Suprapubic skin (tissue), 4 donors: ENCODE results near the gene USP36.

Source experiments
- CTCF ChIP-seq, 2 donors: fragments of 200-600 bp in 1 of 2; fragments of 450-650 bp in 1 of 2; sonication (generic) in 1 of 2; IDR thresholded peaks; one replicate each; pipeline ENCODE4 v1.5.1; 2016 to 2019; ENCODE audit warnings: antibody characterized with exemption in 2 of 2, mild to moderate bottlenecking in 1 of 2, moderate library complexity in 1 of 2
- EP300 ChIP-seq: sonication (generic); formaldehyde crosslinking; IDR thresholded peaks from one replicate; pipeline ENCODE4 v1.6.1; 2017; ENCODE audit warnings: antibody characterized with exemption
- POLR2A ChIP-seq, 2 donors: fragments of 450-650 bp; IDR thresholded peaks; one replicate each; pipeline ENCODE4 v1.6.1; 2017; ENCODE audit warnings: antibody characterized with exemption in 2 of 2, mild to moderate bottlenecking in 2 of 2, moderate library complexity in 2 of 2
- POLR2AphosphoS5 ChIP-seq, 3 donors: sonication (generic); formaldehyde crosslinking; IDR thresholded peaks; one replicate each; pipeline ENCODE4 v1.6.1; 2017; ENCODE audit warnings: antibody characterized with exemption in 3 of 3

- TF ChIP-seq CTCF (IDR thresholded peaks at IDR 0.05): no peak
- no peak for TF ChIP-seq POLR2AphosphoS5 (IDR thresholded peaks at IDR 0.05)
- TF ChIP-seq POLR2A (IDR thresholded peaks at IDR 0.05): no peak
- no peak for TF ChIP-seq EP300
Measured at GRCh38 chr17:78783711-78784324, 56.8 kb downstream of the USP36 start.
